Neural cell (in vitro differentiated cells): Measurements from ENCODE around the gene ATP5PF.
A peak's percentile ranks its signal among the peaks of the same experiment; 100 is the strongest.

Experiments used
- EP300 ChIP-seq: fragments of 450-650 bp; conservative IDR thresholded peaks from 2 replicates; pipeline ENCODE4 v1.6.1; 2014; ENCODE audit warnings: antibody characterized with exemption, mild to moderate bottlenecking, moderate library complexity; ENCODE audit not compliant: poor library complexity, severe bottlenecking
- EZH2 ChIP-seq: fragments of 200-600, 300-800 bp; shearing (Covaris generic), sonication (generic); IDR thresholded peaks from 2 replicates; pipeline ENCODE4 v1.6.1; 2014; ENCODE audit warnings: antibody characterized with exemption, low read length, borderline replicate concordance, mild to moderate bottlenecking; ENCODE audit not compliant: insufficient read depth, poor library complexity, severe bottlenecking
- POLR2AphosphoS5 ChIP-seq: IDR thresholded peaks from 2 replicates; pipeline ENCODE4 v1.6.1; 2012
- RAD21 ChIP-seq: fragments of 450-650 bp; conservative IDR thresholded peaks from 2 replicates; pipeline ENCODE4 v1.6.1; 2014; ENCODE audit warnings: antibody characterized with exemption, mild to moderate bottlenecking, moderate library complexity
- SMC3 ChIP-seq: fragments of 450-650 bp; conservative IDR thresholded peaks from 2 replicates; pipeline ENCODE4 v1.6.1; 2014; ENCODE audit warnings: antibody characterized with exemption, mild to moderate bottlenecking, moderate library complexity; ENCODE audit not compliant: poor library complexity
- TAF1 ChIP-seq: IDR thresholded peaks from 2 replicates; pipeline ENCODE4 v1.6.1; 2012; ENCODE audit warnings: low read depth
- TF ChIP-seq, protein P1 (sequence below): fragments of 450-650 bp; IDR thresholded peaks from 2 replicates; pipeline ENCODE4 v1.5.1; 2014; ENCODE audit warnings: antibody characterized with exemption, mild to moderate bottlenecking, moderate library complexity; ENCODE audit not compliant: poor library complexity, severe bottlenecking
- TF ChIP-seq, protein P2 (sequence below): IDR thresholded peaks from 2 replicates; pipeline ENCODE4 v1.6.1; 2012; ENCODE audit warnings: borderline replicate concordance

DNA sequence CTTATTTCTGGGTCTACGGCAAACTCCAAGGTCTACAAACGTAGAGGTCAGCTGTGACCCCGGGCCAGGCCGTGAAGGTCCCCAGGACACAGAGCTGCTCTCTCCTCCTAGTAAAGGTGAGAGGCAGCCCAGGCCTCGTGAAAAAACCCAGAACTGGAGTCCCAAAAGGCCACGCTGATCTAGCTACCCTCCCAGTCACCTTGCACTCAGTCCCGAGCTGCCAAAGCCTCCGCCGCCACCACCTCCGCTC, 125 bp downstream of the ATP5PF start:
- TF ChIP-seq, protein P1, sequence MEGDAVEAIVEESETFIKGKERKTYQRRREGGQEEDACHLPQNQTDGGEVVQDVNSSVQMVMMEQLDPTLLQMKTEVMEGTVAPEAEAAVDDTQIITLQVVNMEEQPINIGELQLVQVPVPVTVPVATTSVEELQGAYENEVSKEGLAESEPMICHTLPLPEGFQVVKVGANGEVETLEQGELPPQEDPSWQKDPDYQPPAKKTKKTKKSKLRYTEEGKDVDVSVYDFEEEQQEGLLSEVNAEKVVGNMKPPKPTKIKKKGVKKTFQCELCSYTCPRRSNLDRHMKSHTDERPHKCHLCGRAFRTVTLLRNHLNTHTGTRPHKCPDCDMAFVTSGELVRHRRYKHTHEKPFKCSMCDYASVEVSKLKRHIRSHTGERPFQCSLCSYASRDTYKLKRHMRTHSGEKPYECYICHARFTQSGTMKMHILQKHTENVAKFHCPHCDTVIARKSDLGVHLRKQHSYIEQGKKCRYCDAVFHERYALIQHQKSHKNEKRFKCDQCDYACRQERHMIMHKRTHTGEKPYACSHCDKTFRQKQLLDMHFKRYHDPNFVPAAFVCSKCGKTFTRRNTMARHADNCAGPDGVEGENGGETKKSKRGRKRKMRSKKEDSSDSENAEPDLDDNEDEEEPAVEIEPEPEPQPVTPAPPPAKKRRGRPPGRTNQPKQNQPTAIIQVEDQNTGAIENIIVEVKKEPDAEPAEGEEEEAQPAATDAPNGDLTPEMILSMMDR: no peak
- TF ChIP-seq EZH2: no peak
- TF ChIP-seq EP300: no peak
- TF ChIP-seq, protein P2, sequence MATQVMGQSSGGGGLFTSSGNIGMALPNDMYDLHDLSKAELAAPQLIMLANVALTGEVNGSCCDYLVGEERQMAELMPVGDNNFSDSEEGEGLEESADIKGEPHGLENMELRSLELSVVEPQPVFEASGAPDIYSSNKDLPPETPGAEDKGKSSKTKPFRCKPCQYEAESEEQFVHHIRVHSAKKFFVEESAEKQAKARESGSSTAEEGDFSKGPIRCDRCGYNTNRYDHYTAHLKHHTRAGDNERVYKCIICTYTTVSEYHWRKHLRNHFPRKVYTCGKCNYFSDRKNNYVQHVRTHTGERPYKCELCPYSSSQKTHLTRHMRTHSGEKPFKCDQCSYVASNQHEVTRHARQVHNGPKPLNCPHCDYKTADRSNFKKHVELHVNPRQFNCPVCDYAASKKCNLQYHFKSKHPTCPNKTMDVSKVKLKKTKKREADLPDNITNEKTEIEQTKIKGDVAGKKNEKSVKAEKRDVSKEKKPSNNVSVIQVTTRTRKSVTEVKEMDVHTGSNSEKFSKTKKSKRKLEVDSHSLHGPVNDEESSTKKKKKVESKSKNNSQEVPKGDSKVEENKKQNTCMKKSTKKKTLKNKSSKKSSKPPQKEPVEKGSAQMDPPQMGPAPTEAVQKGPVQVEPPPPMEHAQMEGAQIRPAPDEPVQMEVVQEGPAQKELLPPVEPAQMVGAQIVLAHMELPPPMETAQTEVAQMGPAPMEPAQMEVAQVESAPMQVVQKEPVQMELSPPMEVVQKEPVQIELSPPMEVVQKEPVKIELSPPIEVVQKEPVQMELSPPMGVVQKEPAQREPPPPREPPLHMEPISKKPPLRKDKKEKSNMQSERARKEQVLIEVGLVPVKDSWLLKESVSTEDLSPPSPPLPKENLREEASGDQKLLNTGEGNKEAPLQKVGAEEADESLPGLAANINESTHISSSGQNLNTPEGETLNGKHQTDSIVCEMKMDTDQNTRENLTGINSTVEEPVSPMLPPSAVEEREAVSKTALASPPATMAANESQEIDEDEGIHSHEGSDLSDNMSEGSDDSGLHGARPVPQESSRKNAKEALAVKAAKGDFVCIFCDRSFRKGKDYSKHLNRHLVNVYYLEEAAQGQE: no peak
- TF ChIP-seq POLR2AphosphoS5: peak; percentile 94
- no peak for TF ChIP-seq TAF1
- no peak for TF ChIP-seq SMC3
- TF ChIP-seq RAD21: no peak
